ENCODE data around the gene OGDH.
A peak's percentile ranks its signal among the peaks of the same experiment; 100 is the strongest.
"Not testable (repeated sequence)": the region's sequence is repeated elsewhere in the genome, so short reads cannot be mapped to it uniquely, and the experiment has no call there.

Gene OGDH

DNA sequence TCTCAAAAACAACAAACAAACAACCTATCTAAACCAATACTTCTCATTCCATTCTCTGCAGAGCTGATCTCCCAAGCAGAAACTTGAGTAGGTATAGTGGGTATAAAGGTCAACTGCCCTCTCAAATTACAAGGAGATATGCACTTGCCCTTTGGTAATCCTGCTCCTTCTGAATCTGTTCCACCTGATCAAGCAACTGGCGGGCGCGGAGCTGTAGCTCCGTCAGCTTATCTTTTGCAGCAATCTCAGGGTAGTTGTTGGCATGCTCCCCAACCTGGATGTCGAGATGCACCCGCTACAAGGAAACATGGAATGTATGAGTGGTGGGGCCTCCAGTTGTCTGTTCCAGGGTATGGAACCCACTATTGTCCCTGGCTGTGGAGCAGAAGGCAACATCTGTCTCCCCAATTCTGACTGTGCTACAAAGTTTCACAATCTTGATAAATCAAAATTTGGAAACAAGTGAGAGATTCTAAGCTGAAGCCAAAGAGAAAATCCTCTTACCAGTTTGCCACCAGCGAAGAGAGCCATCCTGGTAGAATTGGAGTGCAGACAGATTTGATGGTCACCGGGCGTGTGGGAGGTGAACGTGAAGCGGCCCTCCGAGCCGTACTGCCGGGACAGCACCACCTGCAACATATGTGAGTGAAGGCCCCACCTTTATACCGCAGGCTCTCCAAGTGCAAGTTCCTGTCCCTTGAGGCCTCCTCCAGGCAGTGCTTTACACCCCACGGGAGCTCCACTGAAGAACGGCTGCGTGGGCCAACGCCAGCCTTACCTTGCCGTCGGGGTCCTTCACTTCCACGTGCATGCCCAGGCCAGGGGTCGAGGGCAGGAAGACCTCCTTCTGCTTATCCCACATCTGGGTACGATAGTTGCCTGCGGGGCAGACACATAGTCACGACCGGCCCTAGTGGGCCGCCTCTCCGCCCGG lies 25.2 kb upstream of the OGDH start:
- DNase-seq (ENCODE audit: low spot score): peak; percentile 44

DNA sequence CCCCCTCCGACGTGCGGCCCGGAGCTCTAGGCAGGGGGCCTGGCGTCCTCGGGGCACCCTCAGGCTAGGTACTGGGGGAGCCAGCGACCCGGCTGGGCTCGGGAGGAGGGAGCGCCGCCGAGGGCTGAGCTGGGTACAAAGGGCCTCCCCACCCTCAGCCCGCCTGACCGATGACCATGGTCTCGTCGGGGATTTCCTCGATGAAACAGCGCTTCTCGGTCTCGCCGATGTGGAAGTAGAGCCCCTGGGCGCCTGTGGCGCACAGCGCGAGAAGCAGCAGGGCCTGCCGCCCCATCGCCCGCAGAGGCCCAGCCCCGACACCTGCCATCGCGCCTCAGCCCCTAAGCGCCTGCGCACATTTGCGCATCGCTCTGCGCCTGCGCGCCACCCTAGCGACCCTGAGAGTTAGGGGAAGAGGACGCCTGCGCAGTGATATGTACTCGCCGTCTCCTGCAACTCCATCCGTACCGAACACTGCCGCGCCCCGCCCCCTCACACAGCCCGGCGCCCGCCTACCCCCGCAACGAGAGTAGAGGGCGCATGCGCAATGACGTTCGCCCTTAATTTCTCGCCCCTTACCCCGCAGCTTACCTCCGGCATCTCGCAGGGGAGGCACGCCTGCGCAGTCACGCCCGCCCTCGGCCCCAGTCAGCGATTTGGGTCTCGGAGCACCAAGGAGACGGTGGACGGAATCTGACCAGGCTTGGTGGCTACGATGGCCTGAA lies 24.4 kb upstream of the OGDH start, which contains the start of gene TMED4:
TSS of gene TMED4 (minus strand) at position 353 of the 725 bp plus-strand sequence. CDS start at position 328, 25 bp downstream.
- peak; percentile 100 for DNase-seq (ENCODE audit: low spot score)

DNA sequence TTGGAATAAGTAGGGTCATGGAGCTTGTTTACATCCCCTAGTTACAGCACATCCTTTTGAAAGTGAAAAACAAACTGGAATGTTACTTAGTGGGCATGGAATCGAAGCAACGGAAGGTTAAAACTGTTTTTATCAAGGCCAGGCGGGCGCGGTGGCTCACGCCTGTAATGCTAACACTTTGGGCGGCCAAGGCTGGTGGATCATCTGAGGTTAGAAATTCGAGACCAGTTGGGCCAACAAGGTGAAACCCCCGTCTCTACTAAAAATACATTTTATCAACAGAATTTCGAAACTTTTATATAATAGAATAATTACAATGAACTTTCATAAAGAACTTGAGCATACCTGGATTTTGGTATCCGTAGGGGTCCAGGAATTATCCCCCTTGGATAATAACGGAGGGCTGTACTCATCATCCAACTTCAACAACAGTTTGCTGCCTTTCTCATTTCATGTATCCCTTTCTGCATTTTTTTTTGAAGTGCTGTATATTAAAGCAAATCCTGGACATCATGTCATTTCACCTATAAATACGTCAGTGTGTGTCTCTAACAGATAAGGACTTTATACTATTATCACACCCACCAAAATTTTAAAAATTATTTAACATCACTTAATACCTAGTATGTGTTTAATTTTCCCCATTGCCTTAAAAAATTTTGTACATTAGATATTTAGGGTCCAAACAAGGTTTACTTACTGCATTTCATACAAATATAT lies 23.1 kb upstream of the OGDH start:
- DNase-seq (ENCODE audit: low spot score): no peak

DNA sequence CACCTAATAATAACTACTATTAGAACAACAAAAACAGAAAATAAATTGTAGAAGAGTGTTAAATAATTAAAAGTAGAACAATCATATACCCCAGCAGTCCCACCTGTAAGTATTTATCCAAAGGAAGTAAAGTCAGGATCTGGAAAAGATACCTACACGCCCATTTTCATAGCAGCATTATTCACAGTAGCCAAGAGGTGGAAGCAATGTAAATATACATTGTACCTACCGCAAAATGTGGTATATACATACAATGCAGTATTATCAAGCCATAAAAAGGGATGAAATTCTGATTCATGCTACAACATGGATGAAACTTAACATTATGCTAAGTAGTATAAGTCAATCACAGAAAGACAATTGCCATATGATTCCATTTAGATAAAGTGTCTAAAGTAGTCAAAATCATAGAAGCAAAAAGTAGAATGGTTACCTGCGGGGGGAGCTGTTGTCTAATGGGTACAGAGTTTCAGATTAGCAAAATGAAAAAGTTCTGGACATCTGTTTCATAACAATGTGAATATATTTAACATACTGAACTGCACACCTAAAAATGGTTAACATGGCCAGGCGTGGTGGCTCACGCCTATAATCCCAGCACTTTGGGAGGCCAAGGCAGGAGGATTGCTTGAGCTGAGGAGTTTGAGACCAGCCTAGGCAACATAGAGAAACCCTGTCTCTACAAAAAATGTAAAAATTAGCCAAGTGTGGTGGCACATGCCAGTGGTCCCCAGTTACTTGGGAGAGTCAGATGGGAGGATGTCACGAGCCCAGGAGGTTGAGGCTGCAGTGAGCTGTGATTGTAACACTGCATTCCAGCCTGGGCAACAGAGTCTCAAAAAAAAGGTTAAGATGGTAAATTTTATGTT lies 18.4 kb upstream of the OGDH start:
- peak; percentile 78 for DNase-seq (ENCODE audit: low spot score)

DNA sequence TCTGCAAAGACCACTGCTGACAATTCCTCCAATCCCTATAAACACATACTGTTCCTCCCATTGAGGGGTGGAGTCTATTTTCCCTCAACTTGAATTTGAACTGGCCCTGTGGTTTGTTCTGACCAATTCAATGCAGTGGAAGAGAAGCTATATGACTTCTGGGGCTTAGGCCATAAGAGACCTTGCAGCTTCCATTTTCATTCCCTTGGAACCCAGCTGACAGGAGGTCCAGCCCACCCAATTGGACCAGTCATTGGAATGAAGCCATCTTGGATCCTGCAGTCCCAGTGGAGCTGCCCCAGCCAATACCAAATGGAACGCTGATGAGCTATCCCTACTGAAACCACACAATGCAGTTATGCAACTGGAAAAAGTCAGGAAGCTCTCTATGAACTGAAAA lies 15.5 kb upstream of the OGDH start:
- no peak for DNase-seq (ENCODE audit: low spot score)

DNA sequence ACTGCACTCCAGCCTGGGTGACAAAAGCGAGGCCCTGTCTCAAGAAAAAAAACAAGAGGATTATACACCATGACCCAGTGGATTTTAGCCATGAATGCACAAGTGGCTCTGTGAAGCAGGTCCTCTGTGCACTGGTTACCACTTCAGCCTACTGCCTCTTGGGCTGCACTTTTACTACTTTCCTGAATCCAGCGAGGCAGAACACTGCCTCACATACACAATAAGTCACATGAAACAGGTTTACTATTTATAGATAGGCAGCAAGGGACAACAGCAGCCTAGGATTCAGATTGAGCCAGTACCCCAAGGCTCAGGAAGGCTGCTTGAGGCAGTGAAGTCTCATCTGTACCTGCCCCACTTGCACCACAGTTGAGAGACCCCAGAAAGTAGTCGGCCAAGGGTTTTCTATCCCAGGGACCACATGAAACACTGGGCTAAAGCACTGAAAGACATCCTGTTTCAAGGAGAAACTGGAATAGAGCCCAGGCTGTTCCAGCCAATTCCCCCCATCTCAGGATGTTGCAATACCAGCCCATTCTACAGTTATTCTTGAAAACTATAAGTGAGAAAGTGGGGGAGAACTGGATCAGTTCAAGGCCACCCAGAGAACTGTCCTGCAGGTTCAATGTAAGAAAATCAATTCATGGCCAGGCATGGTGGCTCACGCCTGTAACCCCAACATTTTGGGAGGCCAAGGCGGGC lies 10.3 kb upstream of the OGDH start:
- no peak for DNase-seq (ENCODE audit: low spot score)

DNA sequence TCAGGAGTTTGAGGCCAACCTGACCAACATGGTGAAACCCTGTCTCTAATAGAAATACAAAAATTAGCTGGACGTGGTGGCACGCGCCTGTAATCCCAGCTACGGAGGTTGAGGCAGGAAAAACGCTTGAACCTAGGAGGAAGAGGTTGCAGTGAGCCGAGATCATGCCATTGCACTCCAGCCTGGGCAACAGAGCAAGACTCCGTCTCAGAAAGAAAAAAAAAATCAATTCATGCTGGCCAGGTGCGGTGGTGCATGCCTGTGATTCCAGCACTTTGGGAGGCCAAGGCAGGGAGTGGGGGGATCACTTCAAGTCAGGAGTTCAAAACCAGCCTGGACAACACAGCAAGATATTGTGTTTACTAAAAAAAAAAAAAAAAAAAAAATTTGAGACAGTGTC lies 9.2 kb upstream of the OGDH start:
- DNase-seq (ENCODE audit: low spot score): not testable (repeated sequence)

DNA sequence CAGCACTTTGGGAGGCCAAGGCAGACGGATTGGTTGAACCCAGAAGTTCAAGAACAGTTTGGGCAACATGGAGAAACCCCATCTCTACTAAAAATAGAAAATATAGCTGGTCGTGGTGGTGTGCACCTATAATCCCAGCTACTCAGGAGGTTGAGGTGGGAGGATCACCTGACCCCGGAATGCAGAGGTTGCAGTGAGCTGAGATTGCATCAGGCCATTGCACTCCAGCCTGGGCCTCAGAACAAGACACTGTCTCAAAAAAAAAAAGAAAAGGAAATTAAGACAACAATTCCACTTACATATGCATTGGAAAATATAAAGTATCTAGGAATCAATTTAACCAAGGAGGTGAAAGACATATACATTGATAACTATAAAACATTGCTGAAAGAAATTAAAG lies 7.2 kb upstream of the OGDH start:
- DNase-seq (ENCODE audit: low spot score): no peak

DNA sequence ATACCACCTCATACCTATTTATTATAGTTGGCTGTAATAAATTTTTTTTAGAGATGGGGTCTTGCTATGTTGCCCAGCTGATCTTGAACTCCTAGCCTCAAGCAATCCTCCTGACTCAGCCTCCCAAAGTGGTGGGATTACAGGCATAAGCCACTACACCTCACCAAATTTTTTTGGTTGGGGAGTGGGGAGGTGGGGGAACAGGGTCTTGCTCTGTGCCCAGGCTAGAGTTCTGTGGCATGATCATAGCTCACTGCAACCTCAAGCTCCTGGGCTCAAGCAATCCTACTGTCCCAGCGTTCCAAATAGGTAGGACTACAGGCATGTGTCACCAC lies 3.9 kb upstream of the OGDH start:
- DNase-seq (ENCODE audit: low spot score): no peak

DNA sequence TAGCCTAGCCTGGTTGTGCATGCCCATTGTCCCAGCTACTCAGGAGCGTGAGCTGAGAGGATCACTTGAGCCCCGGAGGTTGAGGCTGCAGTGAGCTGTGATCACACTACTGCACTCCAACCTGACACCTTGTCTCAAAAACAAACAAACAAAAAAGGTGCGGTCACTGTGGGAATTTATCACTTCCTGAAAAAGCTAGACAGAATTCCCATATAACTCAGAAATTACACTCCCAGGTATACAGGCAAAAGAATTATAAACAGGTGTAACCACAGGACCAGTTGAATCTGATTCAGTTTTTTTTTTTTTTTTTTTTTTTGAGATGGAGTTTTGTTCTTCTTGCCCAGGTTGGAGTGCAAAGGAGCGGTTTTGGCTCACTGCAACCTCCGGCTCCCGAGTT lies 3.2 kb upstream of the OGDH start:
- no peak for DNase-seq (ENCODE audit: low spot score)

DNA sequence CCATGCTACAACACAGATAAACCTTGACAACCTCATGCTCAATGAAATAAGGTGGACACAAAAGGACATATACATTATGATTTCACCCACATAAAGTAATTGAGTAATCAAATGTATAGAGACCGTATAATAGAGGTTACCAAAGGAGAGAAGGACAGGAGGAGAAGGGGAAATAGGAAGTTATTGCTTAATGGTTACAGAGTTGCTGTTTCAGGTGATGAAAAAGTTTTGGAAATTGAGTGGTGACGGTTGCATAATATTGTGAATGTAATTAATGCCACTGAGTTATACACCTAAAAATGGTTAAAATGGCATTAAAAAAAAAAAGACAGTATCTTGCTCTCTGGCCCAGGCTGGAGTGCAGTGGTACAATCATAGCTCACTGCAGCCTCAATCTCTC lies 1.5 kb upstream of the OGDH start:
- DNase-seq (ENCODE audit: low spot score): no peak

DNA sequence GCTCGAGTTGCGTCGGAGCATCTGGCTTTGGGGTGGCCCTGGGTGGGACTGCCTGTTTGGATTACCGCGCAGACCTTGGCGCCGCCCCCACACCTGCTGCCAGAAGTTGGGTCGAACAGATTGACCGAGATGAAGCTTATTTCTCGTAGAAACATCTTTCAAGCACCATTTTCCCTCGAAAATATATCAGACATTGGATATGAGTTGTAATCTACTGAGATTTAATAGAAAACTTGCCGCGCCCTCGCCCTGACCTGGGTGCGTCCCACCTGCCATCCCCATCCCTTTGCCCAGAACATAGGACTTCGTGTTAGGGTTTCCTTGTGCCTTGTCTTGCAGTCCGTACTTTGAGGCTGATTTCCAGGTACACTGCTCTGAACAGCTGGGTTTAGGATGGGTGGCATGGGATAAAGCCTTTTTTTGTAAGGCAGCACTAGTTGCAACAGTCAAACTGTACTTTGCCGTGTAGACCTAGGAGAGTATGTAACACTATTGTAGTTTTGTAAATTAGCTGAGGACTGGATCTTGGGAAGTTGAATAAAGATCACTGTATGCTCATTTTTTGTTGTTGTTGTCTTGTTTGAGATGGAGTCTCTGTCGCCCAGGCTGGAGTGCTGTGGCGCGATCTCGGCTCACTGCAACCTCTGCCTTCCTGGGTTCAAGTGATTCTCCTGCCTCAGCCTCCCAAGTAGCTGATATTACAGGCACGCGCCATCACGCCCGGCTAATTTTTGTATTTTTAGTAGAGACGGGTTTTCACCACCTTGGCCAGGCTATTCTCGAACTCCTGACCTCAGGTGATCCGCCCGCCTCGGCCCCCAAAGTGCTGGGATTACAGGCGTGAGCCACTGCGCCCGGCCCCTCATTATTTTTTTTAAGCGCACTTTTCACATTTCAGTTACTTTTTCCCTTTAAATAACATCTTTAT lies 978 bp downstream of the OGDH start:
- no peak for DNase-seq (ENCODE audit: low spot score)

DNA sequence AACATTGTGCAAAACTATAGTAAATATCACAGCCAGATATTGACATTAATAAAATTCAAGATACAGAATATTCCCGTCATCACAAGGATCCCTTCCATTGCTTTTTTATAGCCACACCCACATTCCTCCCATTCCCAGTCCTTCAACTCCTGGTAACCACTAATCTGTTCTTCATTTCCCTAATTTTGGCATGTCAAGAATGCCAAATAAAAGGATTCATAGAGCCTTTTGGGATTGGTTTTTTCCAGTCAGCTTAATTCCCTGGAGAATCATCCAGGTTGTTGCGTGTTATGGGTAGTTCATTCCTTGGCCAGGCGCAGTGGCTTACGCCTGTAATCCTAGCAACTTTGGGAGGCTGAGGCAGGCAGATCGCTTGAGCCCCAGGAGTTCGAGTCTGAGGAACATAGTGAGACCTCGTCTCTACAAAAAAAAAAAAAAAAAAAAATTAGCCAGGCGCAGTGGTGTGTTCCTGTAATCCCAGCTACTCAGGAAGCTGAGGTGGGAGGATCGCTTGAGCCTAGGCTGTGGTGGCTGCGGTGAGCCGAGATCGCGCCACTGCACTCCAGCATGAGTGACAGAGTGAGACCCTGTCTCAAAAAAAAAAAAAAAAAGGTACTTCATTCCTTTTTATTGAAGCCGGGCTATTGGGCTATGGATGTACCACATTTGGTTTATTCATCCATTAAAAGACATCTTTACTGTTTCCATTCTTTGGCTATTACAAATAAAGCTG lies 2.7 kb downstream of the OGDH start:
- no peak for DNase-seq (ENCODE audit: low spot score)

DNA sequence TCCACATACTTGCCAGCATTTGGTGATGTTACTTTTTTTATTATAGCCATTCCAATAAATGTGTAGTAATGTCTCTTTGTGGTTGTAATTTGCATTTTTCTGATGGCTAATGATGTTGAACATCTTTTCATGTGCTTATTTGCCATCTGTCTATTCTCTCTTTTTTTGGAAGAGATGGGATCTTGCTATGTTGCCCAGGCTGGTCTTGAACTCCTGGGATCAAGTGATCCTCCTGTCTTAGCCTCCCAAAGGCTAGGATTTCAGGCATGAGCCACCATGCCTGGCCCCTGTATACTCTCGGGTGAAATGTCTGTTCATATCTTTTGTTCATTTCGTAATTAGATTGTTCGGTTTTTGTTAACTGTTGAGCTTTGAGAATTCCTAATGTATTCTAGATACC lies 3.4 kb downstream of the OGDH start:
- no peak for DNase-seq (ENCODE audit: low spot score)

DNA sequence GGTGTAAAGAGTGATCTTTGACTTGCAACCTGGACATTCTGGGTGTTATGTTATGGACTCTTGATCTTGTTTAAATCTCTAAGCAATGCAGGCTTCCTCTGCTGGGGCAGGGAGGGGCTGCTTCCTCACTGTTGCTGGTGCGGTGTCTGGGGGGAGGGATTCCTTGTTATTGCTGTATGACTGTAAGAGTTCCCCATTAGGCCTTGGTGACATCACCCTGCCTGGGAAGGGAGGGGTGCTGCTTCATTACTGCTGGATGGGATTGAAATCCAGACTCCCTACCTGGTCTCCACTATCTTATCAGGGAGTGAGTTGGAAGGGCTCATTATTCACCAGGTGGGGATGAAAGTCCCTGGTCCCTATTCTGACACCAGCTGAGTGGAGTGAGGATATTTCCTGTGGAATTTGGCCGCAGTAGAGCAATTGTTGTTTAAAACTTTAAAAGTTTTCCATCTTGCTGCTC lies 8.8 kb downstream of the OGDH start:
- DNase-seq (ENCODE audit: low spot score): peak; percentile 63

DNA sequence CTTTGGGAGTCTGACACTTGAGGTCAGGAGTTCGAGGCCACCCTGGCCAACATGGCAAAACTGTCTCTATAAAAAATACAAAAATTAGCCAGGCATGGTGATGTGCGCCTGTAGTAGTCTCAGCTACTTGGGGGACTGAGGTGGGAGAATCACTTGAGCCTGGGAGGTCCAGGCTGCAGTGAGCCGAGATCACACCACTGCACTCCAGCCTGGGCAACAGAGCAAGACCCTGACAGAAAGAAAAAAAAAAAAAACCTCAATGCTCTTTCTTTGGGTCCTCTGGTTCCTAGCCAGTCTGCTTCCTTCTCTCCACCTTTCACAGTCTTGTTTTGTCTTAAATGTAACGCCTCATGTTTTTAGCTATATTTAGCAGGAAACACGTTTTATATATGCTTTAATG lies 9.4 kb downstream of the OGDH start:
- DNase-seq (ENCODE audit: low spot score): no peak

DNA sequence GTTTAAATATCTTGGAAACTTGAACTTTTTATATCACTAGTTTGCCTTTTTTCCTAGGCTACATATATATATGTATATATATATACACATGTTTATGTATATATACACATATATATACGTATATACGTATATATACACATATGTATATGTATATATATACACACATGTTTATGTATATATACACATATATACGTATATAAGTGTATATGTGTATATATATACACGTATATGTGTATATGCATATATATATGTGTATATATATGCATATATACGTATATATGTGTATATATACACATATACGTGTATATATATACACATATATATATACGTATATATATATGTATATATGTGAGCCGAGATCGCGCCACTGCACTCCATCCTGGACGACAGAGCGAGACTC lies 10.1 kb downstream of the OGDH start:
- no peak for DNase-seq (ENCODE audit: low spot score)

DNA sequence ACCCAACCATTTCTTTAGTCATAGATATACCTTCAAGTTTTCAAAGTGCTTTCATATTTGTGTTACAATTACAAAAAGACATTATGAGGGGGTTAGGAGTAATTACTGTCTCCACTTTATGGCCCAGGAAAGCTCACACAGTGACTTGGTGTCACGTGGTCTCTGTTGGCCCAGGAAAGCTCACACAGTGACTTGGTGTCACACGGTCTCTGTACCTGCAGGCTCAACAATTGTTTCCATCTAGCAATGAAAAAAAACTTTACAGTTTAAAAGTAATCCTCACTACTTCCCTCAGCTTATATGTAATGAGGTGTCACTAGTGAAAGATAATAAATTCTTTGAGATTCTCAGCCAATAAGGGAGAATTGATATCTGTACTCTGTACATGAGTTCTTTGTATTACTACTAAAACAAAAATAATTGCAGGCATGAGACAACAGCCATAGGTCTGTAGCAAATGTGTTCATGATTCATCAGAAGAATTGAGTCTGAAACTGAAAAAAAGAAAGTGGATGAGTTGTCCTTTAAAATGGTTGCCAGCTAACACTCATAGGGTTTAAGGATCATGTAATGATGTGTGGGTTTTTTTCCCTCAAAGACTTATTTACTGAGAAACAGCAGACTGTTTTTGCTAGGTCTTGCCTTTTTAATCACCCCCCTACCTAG lies 10.9 kb downstream of the OGDH start:
- peak; percentile 65 for DNase-seq (ENCODE audit: low spot score)

DNA sequence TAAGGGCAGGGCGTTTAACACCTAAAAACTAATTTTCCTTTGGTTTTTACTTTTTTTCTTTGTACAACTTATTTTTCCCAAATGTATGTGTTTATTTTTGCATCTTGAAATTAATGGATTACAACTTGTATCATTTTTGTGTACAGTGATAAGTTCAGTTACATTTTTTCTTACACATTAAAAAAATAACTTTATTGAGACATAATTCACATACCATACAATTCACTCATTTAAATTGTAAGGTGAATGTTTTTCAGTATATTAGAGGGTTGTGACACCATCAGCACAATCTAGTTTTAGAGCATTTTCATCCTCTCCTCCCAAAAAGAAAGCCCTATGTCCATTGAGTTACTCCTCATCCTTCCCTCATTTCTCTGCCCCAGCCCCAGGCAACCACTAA lies 11.6 kb downstream of the OGDH start:
- no peak for DNase-seq (ENCODE audit: low spot score)

Data from CD4-positive, alpha-beta T cell treated with Interleukin-15 for 4 hours (primary cell).